Measurements from ENCODE around the gene PRKD1.

PRKD1 gene

GRCh38 chr14:29752221-29752923, 175.3 kb downstream of the PRKD1 start:
- TF ChIP-seq CTCF (conservative IDR thresholded peaks at IDR 0.05; ENCODE audit: low read depth, low read length) = no peak
- H3K4me3 ChIP-seq (ENCODE audit: low read length) = no peak overlapping the region
- no peak for DNase-seq (ENCODE audit: low read depth)

DNA sequence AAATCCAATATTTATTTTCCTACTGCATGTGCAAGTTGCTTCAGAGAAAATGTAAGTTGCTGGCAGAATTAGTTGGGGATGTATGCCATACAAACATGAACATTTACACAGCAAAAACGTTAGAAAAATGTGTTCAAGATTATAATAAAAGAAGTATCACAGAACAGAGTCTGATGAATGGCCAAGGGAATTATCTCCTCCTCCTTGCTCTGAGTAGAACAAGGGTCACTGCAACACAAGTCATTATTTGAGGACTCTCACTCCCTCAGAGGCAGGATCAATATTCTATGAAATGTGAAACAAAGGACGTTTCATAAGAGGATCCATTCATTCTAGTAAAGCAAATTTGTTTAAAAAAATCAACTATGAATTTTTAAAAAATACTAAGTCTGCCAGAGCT, 177.8 kb downstream of the PRKD1 start:
- TF ChIP-seq CTCF (conservative IDR thresholded peaks at IDR 0.05; ENCODE audit: low read depth, low read length) = no peak
- DNase-seq (ENCODE audit: low read depth) = no peak

DNA sequence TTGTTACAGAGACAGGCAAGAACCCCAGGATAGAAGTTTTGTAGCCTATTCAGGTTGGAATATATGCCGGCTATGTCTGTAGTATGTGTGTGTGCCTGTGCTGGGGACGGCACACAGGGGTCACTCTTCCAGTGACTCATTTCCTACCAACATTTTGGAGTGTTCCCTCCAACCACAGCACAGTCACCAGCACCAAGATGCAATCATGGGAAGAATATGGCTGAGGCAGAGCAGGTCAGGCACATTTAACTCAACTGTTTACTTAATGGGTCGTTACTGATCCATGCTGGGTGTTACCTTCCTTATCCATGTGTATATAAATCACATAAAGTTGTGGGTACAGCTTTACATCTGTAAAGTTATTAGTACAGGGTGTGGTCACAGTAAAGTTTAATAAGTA, 178.3 kb downstream of the PRKD1 start:
- H3K4me3 ChIP-seq (ENCODE audit: low read length) = no peak overlapping the region
- no peak for DNase-seq (ENCODE audit: low read depth)
- no peak for TF ChIP-seq CTCF (conservative IDR thresholded peaks at IDR 0.05; ENCODE audit: low read depth, low read length)

More for the DNA sequence above, 177.8 kb downstream of the PRKD1 start:
- H3K4me3 ChIP-seq (ENCODE audit: low read length) = no peak overlapping the region

GRCh38 chr14:29745863-29746262, 181.8 kb downstream of the PRKD1 start:
- H3K4me3 ChIP-seq (ENCODE audit: low read length) = no peak overlapping the region
- TF ChIP-seq CTCF (conservative IDR thresholded peaks at IDR 0.05; ENCODE audit: low read depth, low read length) = no peak
- no peak for DNase-seq (ENCODE audit: low read depth)

DNA sequence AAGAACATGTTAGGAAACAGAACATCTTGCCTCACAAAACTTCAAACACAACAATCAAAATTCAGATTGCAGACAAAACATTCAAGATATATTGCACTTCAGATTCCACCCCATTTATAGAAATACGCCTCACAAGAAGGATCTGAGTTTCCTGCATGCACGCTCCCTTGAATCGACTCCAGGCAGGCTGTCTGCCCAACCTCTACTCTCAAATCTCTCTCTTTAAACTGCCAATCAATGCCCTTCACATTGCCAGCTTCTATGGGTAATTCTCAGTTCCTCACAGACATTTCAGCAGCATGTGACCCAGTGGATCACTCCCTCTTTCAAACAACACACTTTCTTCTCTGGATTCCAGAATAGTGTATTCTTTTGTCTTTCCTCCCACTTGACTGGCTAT, 184.1 kb downstream of the PRKD1 start:
- no peak overlapping the region for H3K4me3 ChIP-seq (ENCODE audit: low read length)
- DNase-seq (ENCODE audit: low read depth) = no peak
- TF ChIP-seq CTCF (conservative IDR thresholded peaks at IDR 0.05; ENCODE audit: low read depth, low read length) = no peak

DNA sequence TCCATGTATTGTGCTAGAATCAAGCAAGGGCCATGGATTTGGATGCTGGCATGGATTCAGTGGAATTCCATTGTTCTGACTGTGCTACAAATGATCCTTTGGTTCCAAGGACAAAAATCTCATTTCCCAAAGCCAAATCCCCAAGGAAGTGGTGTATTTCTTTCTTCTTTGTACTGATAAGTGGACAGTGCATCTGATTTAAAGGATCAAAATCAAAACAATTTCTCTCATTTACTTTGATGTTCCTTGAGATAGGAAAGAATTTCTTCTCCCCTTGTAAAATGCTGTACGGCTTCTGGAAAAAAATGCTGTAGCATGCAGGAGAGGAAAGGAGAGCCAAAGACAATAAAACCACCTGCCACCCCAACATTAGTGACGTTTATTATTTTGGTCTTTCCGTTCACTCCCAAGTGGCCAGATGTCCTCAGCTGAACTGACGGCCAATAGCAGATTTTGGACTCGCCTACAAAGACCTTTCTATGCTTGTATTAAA, 185.7 kb downstream of the PRKD1 start:
- DNase-seq (ENCODE audit: low read depth) = peak; percentile 48
- H3K4me3 ChIP-seq (ENCODE audit: low read length) = no peak overlapping the region
- no peak for TF ChIP-seq CTCF (conservative IDR thresholded peaks at IDR 0.05; ENCODE audit: low read depth, low read length)

DNA sequence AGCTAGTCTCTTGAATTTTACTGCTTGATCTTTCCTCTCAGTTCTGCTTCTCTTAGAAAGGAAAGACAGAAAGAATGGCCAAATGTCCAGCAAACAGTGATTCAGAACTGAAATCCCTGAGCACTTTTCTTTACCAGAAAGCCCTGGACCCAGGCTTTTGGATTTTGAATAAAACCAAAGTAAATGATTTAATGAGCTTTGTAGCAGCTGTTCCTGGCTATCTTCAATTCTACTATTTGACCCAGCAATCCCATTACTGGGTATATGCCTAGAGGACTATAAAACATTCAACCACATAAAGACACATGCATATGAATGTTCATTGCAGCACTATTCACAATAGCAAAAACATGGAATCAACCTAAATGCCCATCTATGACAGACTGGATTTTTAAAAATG, 187.2 kb downstream of the PRKD1 start:
- no peak overlapping the region for H3K4me3 ChIP-seq (ENCODE audit: low read length)
- no peak for TF ChIP-seq CTCF (conservative IDR thresholded peaks at IDR 0.05; ENCODE audit: low read depth, low read length)
- DNase-seq (ENCODE audit: low read depth) = no peak

All from retinal pigment epithelial cell (primary cell).